IPS-15b (cell line): Measurements from ENCODE around the gene GUCY1A2.
"Not testable (repeated sequence)": the region's sequence is repeated elsewhere in the genome, so short reads cannot be mapped to it uniquely, and the experiment has no call there.

Experiments used
- H3K27me3 ChIP-seq: one replicate; pipeline ENCODE4 v1.6.1; 2013; ENCODE audit warnings: low read length; ENCODE audit not compliant: control insufficient read depth, insufficient read depth
- H3K36me3 ChIP-seq: one replicate; pipeline ENCODE4 v1.6.1; 2013; ENCODE audit warnings: low read length; ENCODE audit not compliant: control insufficient read depth, insufficient read depth
- H3K4me1 ChIP-seq: one replicate; pipeline ENCODE4 v1.6.1; 2013; ENCODE audit warnings: mild to moderate bottlenecking, low read length; ENCODE audit not compliant: control insufficient read depth, insufficient read depth
- H3K4me3 ChIP-seq: one replicate; pipeline ENCODE4 v1.5.1; 2013; ENCODE audit warnings: low read depth, low read length
- H3K9ac ChIP-seq: one replicate; pipeline ENCODE4 v1.6.1; 2013; ENCODE audit warnings: low read depth, mild to moderate bottlenecking, low read length
- H3K9me3 ChIP-seq: one replicate; pipeline ENCODE4 v1.6.1; 2013; ENCODE audit warnings: mild to moderate bottlenecking, low read length; ENCODE audit not compliant: control insufficient read depth, insufficient read depth

GUCY1A2 gene

GRCh38 chr11:106826558-106826957, 191.7 kb downstream of the GUCY1A2 start:
- not testable (repeated sequence) for H3K27me3 ChIP-seq, H3K4me3 ChIP-seq, H3K9ac ChIP-seq, H3K36me3 ChIP-seq, H3K9me3 ChIP-seq, H3K4me1 ChIP-seq

DNA sequence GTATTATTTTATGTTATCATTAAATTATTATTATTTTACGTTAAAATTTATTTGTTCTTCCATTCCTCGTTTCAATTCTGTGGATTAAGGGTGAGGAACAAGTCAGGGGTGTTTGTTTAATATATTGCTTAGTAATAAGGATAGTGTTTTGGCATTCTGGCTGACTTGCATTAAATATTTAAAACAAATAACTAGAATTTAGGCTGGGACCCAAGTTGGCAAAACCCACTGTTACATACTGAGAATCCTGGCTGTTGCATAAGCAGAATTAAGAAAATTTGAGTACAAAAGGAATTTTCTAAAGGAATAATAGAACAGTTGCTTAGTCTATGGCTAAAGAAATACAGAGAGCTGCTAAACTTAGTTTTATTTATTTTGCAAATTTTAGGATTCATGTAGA, 196.4 kb downstream of the GUCY1A2 start:
- H3K27me3 ChIP-seq, result no peaks in the 10 kb centered on the region
- no peaks in the 10 kb centered on the region for H3K36me3 ChIP-seq
- no peaks in the 10 kb centered on the region for H3K9me3 ChIP-seq
- no peak overlapping the region for H3K9ac ChIP-seq
- H3K4me1 ChIP-seq, result peaks cover 2% of the 10 kb centered on the region
- no peak overlapping the region for H3K4me3 ChIP-seq

GRCh38 chr11:106821291-106821690, 197.0 kb downstream of the GUCY1A2 start:
- Histone ChIP-seq H3K9ac (no peak overlapping the region), H3K36me3 (no peaks in the 10 kb centered on the region), H3K9me3 (no peaks in the 10 kb centered on the region), H3K27me3 (no peaks in the 10 kb centered on the region), H3K4me1 (peaks cover 2% of the 10 kb centered on the region), H3K4me3 (no peak overlapping the region)

DNA sequence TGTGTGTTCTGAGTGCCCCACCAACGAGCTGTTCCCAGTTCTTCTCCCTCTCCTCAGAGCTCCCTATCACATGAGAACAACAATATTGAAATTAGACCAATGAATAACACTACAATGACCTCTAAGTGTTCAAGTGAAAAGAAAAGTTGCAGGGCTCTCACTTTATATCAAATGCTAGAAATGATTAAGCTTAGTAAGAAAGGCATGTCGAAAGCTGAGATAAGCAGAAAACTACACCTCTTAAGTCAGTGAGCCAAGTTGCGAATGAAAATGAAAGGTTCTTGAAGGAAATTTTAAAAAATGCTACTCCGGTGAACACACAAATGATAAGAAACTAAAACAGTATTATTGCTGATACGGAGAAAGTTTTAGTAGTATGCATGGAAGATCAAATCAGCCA, 199.8 kb downstream of the GUCY1A2 start:
- Histone ChIP-seq H3K9ac (no peak overlapping the region), H3K9me3 (no peaks in the 10 kb centered on the region), H3K4me3 (no peak overlapping the region), H3K4me1 (peaks cover 2% of the 10 kb centered on the region), H3K36me3 (no peaks in the 10 kb centered on the region), H3K27me3 (no peaks in the 10 kb centered on the region)

- H3K9me3 ChIP-seq, result no peaks in the 10 kb centered on the region
Measured at GRCh38 chr11:106815209-106815608, 203.1 kb downstream of the GUCY1A2 start.

GRCh38 chr11:106813806-106814205, 204.5 kb downstream of the GUCY1A2 start:
- H3K4me3 ChIP-seq, result no peak overlapping the region
- H3K9ac ChIP-seq, result no peak overlapping the region
- no peaks in the 10 kb centered on the region for H3K27me3 ChIP-seq
- no peaks in the 10 kb centered on the region for H3K36me3 ChIP-seq
- no peaks in the 10 kb centered on the region for H3K4me1 ChIP-seq
- H3K9me3 ChIP-seq, result no peaks in the 10 kb centered on the region

More at GRCh38 chr11:106815209-106815608, 203.1 kb downstream of the GUCY1A2 start:
- no peaks in the 10 kb centered on the region for H3K36me3 ChIP-seq
- H3K9ac ChIP-seq, result no peak overlapping the region
- no peaks in the 10 kb centered on the region for H3K4me1 ChIP-seq
- no peak overlapping the region for H3K4me3 ChIP-seq
- no peaks in the 10 kb centered on the region for H3K27me3 ChIP-seq

- H3K4me3 ChIP-seq, result no peak overlapping the region
- no peaks in the 10 kb centered on the region for H3K4me1 ChIP-seq
- H3K9me3 ChIP-seq, result no peaks in the 10 kb centered on the region
- no peaks in the 10 kb centered on the region for H3K36me3 ChIP-seq
- no peak overlapping the region for H3K9ac ChIP-seq
- H3K27me3 ChIP-seq, result no peaks in the 10 kb centered on the region
Measured at GRCh38 chr11:106794058-106794457, 224.2 kb downstream of the GUCY1A2 start.

DNA sequence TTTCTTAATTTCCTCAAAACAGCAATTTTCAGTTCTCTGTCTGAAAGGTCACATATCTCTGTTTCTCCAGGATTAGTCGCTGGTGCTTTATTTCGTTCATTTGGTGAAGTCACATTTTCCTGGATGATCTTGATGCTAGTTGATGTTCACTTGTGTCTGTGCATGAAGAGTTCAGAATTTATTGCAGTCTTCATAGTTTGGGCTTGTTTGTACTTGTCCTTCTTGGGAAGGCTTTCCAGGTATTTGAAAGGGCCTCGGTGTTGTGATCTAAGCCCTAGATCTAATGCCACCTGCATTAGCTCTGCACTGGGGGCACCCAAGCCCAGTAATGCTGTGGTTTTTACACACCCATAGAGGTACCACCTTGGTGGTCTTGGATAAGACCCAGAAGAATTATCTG, 228.9 kb downstream of the GUCY1A2 start:
- no peaks in the 10 kb centered on the region for H3K9me3 ChIP-seq

GRCh38 chr11:106787454-106787853, 230.8 kb downstream of the GUCY1A2 start:
- Histone ChIP-seq H3K9me3 (no peaks in the 10 kb centered on the region), H3K9ac (no peak overlapping the region), H3K4me3 (no peak overlapping the region), H3K36me3 (no peaks in the 10 kb centered on the region), H3K27me3 (no peaks in the 10 kb centered on the region), H3K4me1 (no peaks in the 10 kb centered on the region)

More for the DNA sequence above, 228.9 kb downstream of the GUCY1A2 start:
- no peaks in the 10 kb centered on the region for H3K4me1 ChIP-seq
- H3K36me3 ChIP-seq, result no peaks in the 10 kb centered on the region
- no peaks in the 10 kb centered on the region for H3K27me3 ChIP-seq
- no peak overlapping the region for H3K9ac ChIP-seq
- no peak overlapping the region for H3K4me3 ChIP-seq

GRCh38 chr11:106785913-106786650, 232.2 kb downstream of the GUCY1A2 start:
- H3K36me3 ChIP-seq, result no peaks in the 10 kb centered on the region

GRCh38 chr11:106777302-106777701, 241.0 kb downstream of the GUCY1A2 start:
- not testable (repeated sequence) for H3K4me1 ChIP-seq, H3K36me3 ChIP-seq, H3K4me3 ChIP-seq, H3K9me3 ChIP-seq, H3K27me3 ChIP-seq, H3K9ac ChIP-seq

More at GRCh38 chr11:106785913-106786650, 232.2 kb downstream of the GUCY1A2 start:
- Histone ChIP-seq H3K4me3 (no peak overlapping the region), H3K27me3 (no peaks in the 10 kb centered on the region), H3K4me1 (no peaks in the 10 kb centered on the region), H3K9me3 (no peaks in the 10 kb centered on the region), H3K9ac (no peak overlapping the region)

GRCh38 chr11:106770489-106771085, 247.7 kb downstream of the GUCY1A2 start:
- no peak overlapping the region for H3K4me3 ChIP-seq
- H3K36me3 ChIP-seq, result no peaks in the 10 kb centered on the region
- H3K27me3 ChIP-seq, result no peaks in the 10 kb centered on the region
- H3K9ac ChIP-seq, result no peak overlapping the region
- peaks cover 4% of the 10 kb centered on the region for H3K4me1 ChIP-seq
- H3K9me3 ChIP-seq, result no peaks in the 10 kb centered on the region
